Brain microvascular endothelial cell (primary cell): ENCODE data around the gene CYFIP1.

Source experiments
- DNase-seq: peaks from one replicate; pipeline ENCODE4 v3.0.0-alpha.2; 2020
- H3K27ac ChIP-seq: fragments of 250-450 bp; sonication (Bioruptor Pico); 2 replicates; pipeline ENCODE4 v1.5.1; 2020; ENCODE audit warnings: mild to moderate bottlenecking, moderate library complexity
- H3K27me3 ChIP-seq: fragments of 250-450 bp; sonication (Bioruptor Pico); replicated peaks from 2 replicates; pipeline ENCODE4 v1.5.1; 2020; ENCODE audit warnings: mild to moderate bottlenecking
- H3K36me3 ChIP-seq: fragments of 250-450 bp; sonication (Bioruptor Pico); replicated peaks from 2 replicates; pipeline ENCODE4 v1.5.1; 2020; ENCODE audit warnings: mild to moderate bottlenecking
- H3K4me3 ChIP-seq: 2 replicates; pipeline ENCODE4 v1.5.1; 2011; ENCODE audit warnings: low read depth, mild to moderate bottlenecking, control low read depth, low read length, moderate library complexity
- in situ Hi-C: cut with HindIII; loops from 2 replicates; pipeline ENCODE4 v1.10.0; 2017; ENCODE audit warnings: low sequenced_read_pairs, low pct_ligation_motif_present
- TF ChIP-seq, protein P1 (sequence below): IDR thresholded peaks from 2 replicates; pipeline ENCODE4 v1.5.1; 2011; ENCODE audit warnings: low read depth, mild to moderate bottlenecking, moderate library complexity, low read length, control low read depth, inconsistent platforms; ENCODE audit errors: missing control alignments

CYFIP1 gene

DNA sequence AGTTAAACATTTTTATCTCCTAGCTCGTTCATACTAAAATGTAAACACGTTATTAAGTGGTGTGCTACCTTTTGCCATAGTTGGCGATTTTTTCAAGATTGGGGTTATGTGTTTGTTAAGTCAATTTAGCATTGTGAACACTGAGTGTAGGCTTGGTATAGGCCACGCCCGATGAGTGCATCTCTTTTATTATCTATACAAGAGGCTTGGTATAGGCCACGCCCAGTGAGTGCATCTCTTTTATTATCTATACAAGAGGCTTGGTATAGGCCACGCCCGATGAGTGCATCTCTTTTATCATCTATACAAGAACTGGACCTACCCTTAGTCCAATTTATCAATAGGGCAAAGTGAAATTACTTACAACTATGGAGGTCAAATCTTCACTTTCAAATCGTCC, 71.3 kb downstream of the CYFIP1 start:
- no peak overlapping the region for H3K27ac ChIP-seq
- no peaks in the 10 kb centered on the region for H3K27me3 ChIP-seq
- H3K4me3 ChIP-seq = no peak overlapping the region
- DNase-seq = no peak
- in situ Hi-C loops = no loop called here
- TF ChIP-seq, protein P1, sequence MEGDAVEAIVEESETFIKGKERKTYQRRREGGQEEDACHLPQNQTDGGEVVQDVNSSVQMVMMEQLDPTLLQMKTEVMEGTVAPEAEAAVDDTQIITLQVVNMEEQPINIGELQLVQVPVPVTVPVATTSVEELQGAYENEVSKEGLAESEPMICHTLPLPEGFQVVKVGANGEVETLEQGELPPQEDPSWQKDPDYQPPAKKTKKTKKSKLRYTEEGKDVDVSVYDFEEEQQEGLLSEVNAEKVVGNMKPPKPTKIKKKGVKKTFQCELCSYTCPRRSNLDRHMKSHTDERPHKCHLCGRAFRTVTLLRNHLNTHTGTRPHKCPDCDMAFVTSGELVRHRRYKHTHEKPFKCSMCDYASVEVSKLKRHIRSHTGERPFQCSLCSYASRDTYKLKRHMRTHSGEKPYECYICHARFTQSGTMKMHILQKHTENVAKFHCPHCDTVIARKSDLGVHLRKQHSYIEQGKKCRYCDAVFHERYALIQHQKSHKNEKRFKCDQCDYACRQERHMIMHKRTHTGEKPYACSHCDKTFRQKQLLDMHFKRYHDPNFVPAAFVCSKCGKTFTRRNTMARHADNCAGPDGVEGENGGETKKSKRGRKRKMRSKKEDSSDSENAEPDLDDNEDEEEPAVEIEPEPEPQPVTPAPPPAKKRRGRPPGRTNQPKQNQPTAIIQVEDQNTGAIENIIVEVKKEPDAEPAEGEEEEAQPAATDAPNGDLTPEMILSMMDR = no peak
- H3K36me3 ChIP-seq = peaks cover 46% of the 10 kb centered on the region

DNA sequence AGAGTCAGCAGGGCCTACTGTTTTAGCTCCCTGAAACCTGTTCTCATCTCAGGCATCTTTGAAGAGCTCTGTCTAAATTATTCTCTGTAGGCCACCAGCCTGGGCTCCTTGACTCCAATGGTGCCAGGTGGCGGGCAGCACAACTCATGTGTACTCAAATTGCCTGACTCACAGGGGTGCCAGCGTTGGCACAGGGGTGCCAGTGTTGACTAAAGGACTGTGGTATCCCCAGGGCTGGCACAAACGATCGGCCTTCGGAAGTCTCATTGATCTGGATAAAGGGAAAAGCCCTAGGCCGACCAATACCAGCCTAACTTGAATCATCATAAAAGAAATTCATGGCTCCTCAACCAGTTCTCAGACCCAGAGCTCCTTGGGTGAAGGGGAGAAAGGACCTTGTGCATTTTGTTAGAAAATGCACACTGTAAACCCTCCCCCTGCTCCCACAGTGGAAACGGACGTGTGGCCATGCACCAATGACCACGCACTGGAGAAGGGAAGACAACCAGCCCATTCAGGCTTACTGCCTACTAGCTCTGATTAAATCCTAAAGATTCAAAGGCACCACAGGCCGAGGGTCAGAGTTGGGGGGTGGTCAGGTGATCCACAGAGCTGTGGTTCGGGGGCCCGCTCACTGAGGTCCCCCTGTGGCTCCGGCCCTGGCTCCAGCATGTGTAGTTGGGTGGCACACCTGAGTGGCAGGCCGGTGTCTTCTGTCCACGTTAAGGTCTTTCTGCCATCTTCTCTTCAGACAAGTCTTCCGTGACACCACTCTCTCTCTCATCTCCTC, 72.8 kb downstream of the CYFIP1 start:
- Histone ChIP-seq H3K27me3 (no peaks in the 10 kb centered on the region), H3K27ac (no peak overlapping the region), H3K36me3 (peaks cover 60% of the 10 kb centered on the region), H3K4me3 (no peak overlapping the region)
- in situ Hi-C loops = no loop called here
- TF ChIP-seq, protein P1 = no peak
- DNase-seq = no peak

DNA sequence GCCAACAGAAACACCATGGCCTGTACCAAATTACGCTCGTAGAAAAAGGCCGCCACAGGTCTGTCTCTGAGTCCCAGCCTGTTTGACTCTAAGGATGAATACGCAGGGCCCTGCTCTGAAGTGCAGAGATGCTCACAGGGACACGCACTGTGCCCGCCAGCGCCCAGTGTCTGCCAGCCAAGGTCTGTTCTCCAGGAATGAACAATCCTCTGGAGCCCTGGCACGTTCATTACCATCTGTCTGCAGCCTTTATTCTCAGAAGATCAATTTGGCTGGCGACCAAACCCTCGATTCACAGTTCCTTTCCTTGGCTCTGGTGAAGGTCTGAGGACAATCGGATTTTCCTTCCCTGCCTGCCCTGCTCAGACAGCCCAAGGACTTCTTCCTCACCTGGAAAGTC, 75.4 kb downstream of the CYFIP1 start:
- no peak for DNase-seq
- H3K27me3 ChIP-seq = no peaks in the 10 kb centered on the region
- TF ChIP-seq, protein P1 = no peak
- in situ Hi-C loops = no loop called here
- no peak overlapping the region for H3K4me3 ChIP-seq
- H3K36me3 ChIP-seq = peaks cover 55% of the 10 kb centered on the region
- H3K27ac ChIP-seq = no peak overlapping the region

GRCh38 chr15:22903961-22904534, 76.1 kb downstream of the CYFIP1 start:
- no peak overlapping the region for H3K4me3 ChIP-seq
- H3K27me3 ChIP-seq = no peaks in the 10 kb centered on the region
- in situ Hi-C loops = no loop called here
- TF ChIP-seq, protein P1 = no peak
- peaks cover 55% of the 10 kb centered on the region for H3K36me3 ChIP-seq
- no peak for DNase-seq
- H3K27ac ChIP-seq = no peak overlapping the region

GRCh38 chr15:22903427-22903826, 76.7 kb downstream of the CYFIP1 start:
- no peak overlapping the region for H3K27ac ChIP-seq
- no peaks in the 10 kb centered on the region for H3K27me3 ChIP-seq
- no peak overlapping the region for H3K4me3 ChIP-seq
- TF ChIP-seq, protein P1 = no peak
- peaks cover 49% of the 10 kb centered on the region for H3K36me3 ChIP-seq
- no peak for DNase-seq
- in situ Hi-C loops = no loop called here
